HG02798 (cell line): ENCODE data around the gene ADCY9.
"Not testable (repeated sequence)": the region's sequence is repeated elsewhere in the genome, so short reads cannot be mapped to it uniquely, and the experiment has no call there.

Experiments used
- ATAC-seq: cut with Tn5 transposase; IDR thresholded peaks from one replicate; pipeline ENCODE4 v1.9.1; 2021; ENCODE audit warnings: mild to moderate bottlenecking; ENCODE audit not compliant: unreplicated experiment, poor library complexity

The ADCY9 gene

GRCh38 chr16:3959926-3960590 lies 156.2 kb downstream of the ADCY9 start:
- ATAC-seq, result not testable (repeated sequence)

- no peak for ATAC-seq
Observed at GRCh38 chr16:3959148-3959547, 157.1 kb downstream of the ADCY9 start.

- ATAC-seq, result no peak
Observed at GRCh38 chr16:3957344-3957980, 158.8 kb downstream of the ADCY9 start.

GRCh38 chr16:3954411-3954921 lies 161.8 kb downstream of the ADCY9 start:
- no peak for ATAC-seq

- no peak for ATAC-seq
Observed at GRCh38 chr16:3953728-3954410, 162.4 kb downstream of the ADCY9 start.

- no peak for ATAC-seq
Observed at GRCh38 chr16:3952737-3953131, 163.5 kb downstream of the ADCY9 start.

GRCh38 chr16:3951861-3952736 lies 164.1 kb downstream of the ADCY9 start:
- no peak for ATAC-seq

GRCh38 chr16:3951380-3951779 lies 164.9 kb downstream of the ADCY9 start:
- not testable (repeated sequence) for ATAC-seq

- ATAC-seq, result no peak
Observed at GRCh38 chr16:3950343-3951193, 165.7 kb downstream of the ADCY9 start.

- no peak for ATAC-seq
Observed at GRCh38 chr16:3949946-3950342, 166.3 kb downstream of the ADCY9 start.

- no peak for ATAC-seq
Observed at GRCh38 chr16:3949287-3949686, 167.0 kb downstream of the ADCY9 start.

- ATAC-seq, result no peak
Observed at GRCh38 chr16:3948378-3948995, 167.8 kb downstream of the ADCY9 start.

- ATAC-seq, result no peak
Observed at GRCh38 chr16:3946604-3947180, 169.6 kb downstream of the ADCY9 start.

GRCh38 chr16:3945751-3946603 lies 170.3 kb downstream of the ADCY9 start:
- ATAC-seq, result no peak

GRCh38 chr16:3944457-3944856 lies 171.8 kb downstream of the ADCY9 start:
- ATAC-seq, result not testable (repeated sequence)

GRCh38 chr16:3942146-3942545 lies 174.1 kb downstream of the ADCY9 start:
- not testable (repeated sequence) for ATAC-seq

- no peak for ATAC-seq
Observed at GRCh38 chr16:3938843-3939624, 177.2 kb downstream of the ADCY9 start.
